Stimulated activated CD8-positive, alpha-beta memory T cell treated with anti-CD3 and anti-CD28 coated beads, Interleukin-4, amount 100 ng/mL, for 24 hours (primary cell): Measurements from ENCODE around the gene OR5AR1.
"Not testable (repeated sequence)": the region's sequence is repeated elsewhere in the genome, so short reads cannot be mapped to it uniquely, and the experiment has no call there.

ENCODE experiments used
- DNase-seq: peaks from one replicate; pipeline ENCODE4 v3.0.0-alpha.2; 2020; ENCODE audit warnings: low read depth

OR5AR1 gene

GRCh38 chr11:56663386-56663785 is at the start of gene OR5AR1:
TSS of gene OR5AR1 (plus strand) at chr11:56663686. CDS start at chr11:56663686, 0 bp downstream.
- no peak for DNase-seq

DNA sequence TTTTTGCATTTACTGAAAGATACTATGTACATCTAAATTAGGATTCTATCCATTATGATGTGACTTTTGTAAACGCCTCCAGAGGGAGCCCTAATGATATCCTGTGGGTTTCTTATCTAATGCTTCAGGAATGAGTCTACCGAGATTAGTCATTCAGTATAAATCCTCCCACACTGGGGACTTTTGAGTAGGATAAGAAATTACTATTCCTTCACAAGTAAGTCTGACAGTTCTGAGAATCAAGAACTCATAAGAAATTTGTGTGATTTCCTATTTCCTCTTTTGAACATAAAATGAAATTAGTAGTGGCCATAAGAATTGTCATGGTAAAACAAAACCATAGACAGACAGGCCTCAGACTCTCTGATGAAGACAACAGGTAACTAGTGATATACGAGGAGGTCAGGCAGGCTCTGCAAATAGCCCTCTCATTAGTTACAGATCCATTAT is 38.8 kb upstream of the OR5AR1 start:
- no peak for DNase-seq

- DNase-seq, result no peak
Measured at GRCh38 chr11:56625946-56626345, 37.5 kb upstream of the OR5AR1 start.

GRCh38 chr11:56632329-56632728 is 31.2 kb upstream of the OR5AR1 start:
- DNase-seq, result no peak

DNA sequence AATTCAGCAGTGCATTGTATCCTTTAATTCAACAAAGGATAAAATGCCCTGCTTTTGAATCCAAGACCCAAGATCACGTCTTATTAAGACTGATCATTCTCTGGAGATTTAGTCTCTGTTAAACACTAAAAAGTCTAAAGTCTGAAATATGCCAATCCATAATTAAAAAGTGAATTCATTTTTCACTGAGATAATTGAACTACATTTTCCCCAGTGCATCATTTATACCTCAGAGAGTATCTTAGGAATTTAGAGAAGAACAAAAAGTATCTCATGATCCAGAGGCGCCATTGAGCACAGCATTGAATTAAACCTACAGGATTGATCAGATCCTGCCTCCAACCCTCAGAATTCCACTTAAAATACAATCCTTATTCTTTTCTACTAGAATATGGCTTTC is 26.6 kb upstream of the OR5AR1 start:
- no peak for DNase-seq

GRCh38 chr11:56637500-56637899 is 26.0 kb upstream of the OR5AR1 start:
- DNase-seq, result no peak

DNA sequence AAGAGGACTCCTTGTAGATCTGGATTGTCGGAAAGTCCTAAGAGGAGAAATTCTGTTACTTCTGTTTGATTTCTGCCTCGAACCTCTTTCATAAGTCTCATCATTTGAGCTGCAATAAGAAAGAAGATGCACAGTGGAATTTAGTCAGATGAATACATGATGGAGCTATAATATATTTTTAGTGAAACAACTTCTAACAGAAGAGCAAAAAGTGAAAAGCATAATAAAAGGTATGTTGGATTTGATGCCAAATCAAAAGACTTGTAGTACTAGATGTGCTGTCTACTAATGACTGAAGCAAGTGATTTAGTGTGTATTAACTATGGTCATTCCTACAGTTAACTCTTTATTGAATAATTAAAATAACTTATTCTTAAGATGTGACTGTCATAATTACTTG is 21.1 kb upstream of the OR5AR1 start, which contains the start of gene OR5AP2:
TSS of gene OR5AP2 (minus strand) at position 101 of the 400 bp plus-strand sequence. CDS start at position 101, 0 bp downstream.
- DNase-seq, result no peak

GRCh38 chr11:56659755-56660154 is 3.7 kb upstream of the OR5AR1 start:
- DNase-seq, result no peak

DNA sequence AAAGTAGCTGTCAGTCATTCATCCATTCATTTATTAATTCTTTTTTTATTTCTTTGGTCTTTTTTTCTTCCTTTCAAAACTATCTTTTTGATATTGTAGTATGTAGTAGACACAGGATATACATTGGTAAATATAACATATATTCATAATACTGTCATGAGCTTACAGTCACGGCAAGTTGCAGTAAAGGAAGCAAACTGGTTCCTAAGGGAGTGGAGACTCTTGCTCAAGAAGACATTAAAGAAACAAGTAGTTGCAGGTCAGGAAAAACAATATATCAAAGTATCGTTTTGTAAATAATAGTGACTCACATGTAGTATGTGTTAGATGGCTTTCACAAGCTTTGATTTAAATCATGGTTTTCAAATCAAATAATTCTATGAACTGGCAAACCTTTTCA is 7.5 kb downstream of the OR5AR1 start:
- no peak for DNase-seq

- DNase-seq, result no peak
Measured at GRCh38 chr11:56688554-56689100, 25.1 kb downstream of the OR5AR1 start.

GRCh38 chr11:56691179-56691578 is 27.7 kb downstream of the OR5AR1 start:
- not testable (repeated sequence) for DNase-seq

DNA sequence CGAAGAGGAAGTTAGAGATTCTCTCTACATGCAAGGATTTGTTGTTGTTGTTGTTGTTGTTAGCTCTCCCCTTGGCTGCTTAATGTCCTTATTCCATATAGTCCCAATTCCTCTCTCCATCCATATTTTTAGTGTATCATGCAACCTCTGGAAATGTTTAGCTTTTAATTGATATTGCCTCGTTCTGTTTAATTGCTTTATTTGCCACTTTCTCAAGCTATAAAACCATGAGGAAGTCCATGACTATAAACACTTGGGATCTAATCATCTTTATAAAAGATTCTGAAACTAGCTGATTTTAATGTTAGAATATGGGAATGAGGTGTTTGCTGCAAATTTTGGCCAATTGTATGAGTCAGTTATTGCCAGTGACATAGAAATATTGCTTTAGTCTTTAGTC is 29.9 kb downstream of the OR5AR1 start:
- DNase-seq, result no peak

DNA sequence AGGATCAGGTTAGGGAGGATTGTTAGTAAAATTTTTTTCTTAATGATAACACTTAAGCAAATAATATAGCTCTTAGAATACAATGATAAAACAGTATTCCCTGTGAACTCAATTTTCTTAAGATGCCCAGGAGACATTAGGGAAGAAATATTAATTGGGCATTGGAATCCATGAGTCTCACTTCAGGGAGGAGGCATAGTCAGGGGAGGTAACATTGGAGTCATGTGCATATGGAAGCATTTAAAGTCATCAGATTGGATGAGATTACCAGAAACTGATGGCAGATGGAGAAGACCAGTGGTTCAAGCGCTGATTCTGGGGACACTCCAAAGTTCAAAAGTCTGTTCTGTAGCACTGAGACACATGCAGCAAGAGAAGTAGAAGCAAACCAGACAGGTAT is 35.3 kb downstream of the OR5AR1 start, which contains the start of gene OR9G1:
TSS of gene OR9G1 (plus strand) at position 301 of the 400 bp plus-strand sequence. CDS start 1,293 bp downstream, outside the sequence.
- DNase-seq, result no peak

- DNase-seq, result no peak
Measured at GRCh38 chr11:56700242-56700913, 36.9 kb downstream of the OR5AR1 start.

DNA sequence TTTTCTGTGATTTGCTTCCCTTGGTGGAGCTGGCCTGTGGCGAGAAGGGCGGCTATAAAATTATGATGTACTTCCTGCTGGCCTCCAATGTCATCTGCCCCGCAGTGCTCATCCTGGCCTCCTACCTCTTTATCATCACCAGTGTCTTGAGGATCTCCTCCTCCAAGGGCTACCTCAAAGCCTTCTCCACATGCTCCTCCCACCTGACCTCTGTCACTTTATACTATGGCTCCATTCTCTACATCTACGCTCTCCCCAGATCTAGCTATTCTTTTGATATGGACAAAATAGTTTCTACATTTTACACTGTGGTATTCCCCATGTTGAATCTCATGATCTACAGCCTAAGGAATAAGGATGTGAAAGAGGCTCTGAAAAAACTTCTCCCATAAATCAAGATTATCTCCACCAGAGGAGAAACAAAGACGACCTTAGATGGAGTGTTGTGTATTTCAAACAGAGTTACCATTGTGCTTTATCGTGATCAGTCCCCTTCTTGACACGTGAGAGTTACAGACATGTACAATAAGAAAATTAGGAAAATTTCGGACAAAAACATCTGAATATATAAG is 37.5 kb downstream of the OR5AR1 start:
- DNase-seq, result no peak

DNA sequence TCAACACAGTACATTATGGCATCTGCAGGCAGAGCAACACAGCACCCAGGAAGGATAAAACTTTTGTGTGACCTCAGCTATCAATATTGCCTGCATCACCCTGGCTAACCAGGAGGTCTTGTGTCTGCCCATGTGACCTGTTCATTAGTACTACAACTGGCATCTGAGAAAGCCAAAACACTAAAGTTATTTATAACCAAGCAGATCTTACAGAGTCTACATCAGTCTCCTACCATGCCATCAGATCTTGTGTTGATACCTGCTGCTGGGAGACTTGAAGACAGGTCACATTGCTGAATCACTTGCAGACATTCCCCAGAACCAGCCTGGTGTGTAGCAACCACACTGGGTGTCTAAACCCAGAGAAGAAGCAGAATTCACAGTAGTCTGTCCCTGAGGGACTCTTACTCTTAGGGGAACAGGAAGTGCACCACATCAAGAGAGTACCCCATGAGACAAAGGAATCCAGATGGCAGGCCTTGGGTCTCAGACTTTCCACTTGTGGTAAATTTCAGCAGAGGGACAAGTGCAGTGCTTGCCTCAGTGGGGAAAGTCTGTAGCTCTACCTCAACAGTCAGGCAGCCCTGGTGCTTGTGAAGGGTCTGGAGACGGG is 42.4 kb downstream of the OR5AR1 start:
- DNase-seq, result no peak

DNA sequence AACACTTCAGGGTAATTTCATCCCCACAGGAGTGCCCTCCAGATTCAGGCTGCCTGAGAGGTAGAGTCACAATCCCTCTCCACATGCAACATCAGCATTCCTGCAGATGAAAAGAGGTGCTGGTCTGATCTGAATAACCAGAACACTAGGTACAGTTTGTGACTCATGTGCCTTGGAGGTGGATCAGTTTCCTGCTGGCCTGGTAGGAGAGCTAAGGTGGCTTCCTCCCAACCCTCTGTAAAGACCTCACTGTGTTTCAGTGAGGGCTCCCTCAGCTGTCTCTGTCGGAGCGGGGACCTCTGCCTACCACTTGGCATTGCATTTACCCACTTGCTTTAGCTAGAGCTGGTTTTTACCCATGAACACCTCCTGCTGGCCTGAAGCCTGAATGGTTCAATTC is 43.0 kb downstream of the OR5AR1 start:
- DNase-seq, result no peak

- DNase-seq, result no peak
Measured at GRCh38 chr11:56714206-56714605, 50.7 kb downstream of the OR5AR1 start.
